ENCODE results near the gene SLAMF1.
"Not testable (repeated sequence)": the region's sequence is repeated elsewhere in the genome, so short reads cannot be mapped to it uniquely, and the experiment has no call there.

SLAMF1 gene

GRCh38 chr1:160664573-160665051 lies 17.8 kb upstream of the SLAMF1 start:
- peak; percentile 40 for DNase-seq

GRCh38 chr1:160662910-160663309 lies 16.1 kb upstream of the SLAMF1 start:
- no peak for DNase-seq

GRCh38 chr1:160659566-160659965 lies 12.7 kb upstream of the SLAMF1 start:
- DNase-seq, result no peak

GRCh38 chr1:160658814-160659193 lies 12.0 kb upstream of the SLAMF1 start:
- no peak for DNase-seq

- DNase-seq, result no peak
These were observed 11.4 kb upstream of the SLAMF1 start for GRCh38 chr1:160658162-160658813.

- no peak for DNase-seq
These were observed 10.5 kb upstream of the SLAMF1 start for GRCh38 chr1:160657250-160657781.

GRCh38 chr1:160656737-160657136 lies 9.9 kb upstream of the SLAMF1 start:
- DNase-seq, result no peak

GRCh38 chr1:160653620-160654016 lies 6.8 kb upstream of the SLAMF1 start:
- DNase-seq, result no peak

GRCh38 chr1:160652924-160653619 lies 6.2 kb upstream of the SLAMF1 start:
- no peak for DNase-seq

- DNase-seq, result not testable (repeated sequence)
These were observed 5.3 kb upstream of the SLAMF1 start for GRCh38 chr1:160652065-160652641.

- no peak for DNase-seq
These were observed 4.7 kb upstream of the SLAMF1 start for GRCh38 chr1:160651433-160652064.

- no peak for DNase-seq
These were observed 481 bp upstream of the SLAMF1 start for GRCh38 chr1:160647329-160647720.

- DNase-seq, result no peak
These were observed 664 bp downstream of the SLAMF1 start for GRCh38 chr1:160646180-160646579.

GRCh38 chr1:160645386-160646130 lies 1.3 kb downstream of the SLAMF1 start:
- no peak for DNase-seq

- no peak for DNase-seq
These were observed 2.4 kb downstream of the SLAMF1 start for GRCh38 chr1:160644399-160644798.

GRCh38 chr1:160643138-160643537 lies 3.7 kb downstream of the SLAMF1 start:
- DNase-seq, result no peak

- DNase-seq, result no peak
These were observed 4.6 kb downstream of the SLAMF1 start for GRCh38 chr1:160642281-160642644.

- DNase-seq, result peak; percentile 34
These were observed 5.2 kb downstream of the SLAMF1 start for GRCh38 chr1:160641323-160642280.

GRCh38 chr1:160640359-160641123 lies 6.3 kb downstream of the SLAMF1 start:
- no peak for DNase-seq

- no peak for DNase-seq
These were observed 7.2 kb downstream of the SLAMF1 start for GRCh38 chr1:160639652-160640051.

- DNase-seq, result no peak
These were observed 7.9 kb downstream of the SLAMF1 start for GRCh38 chr1:160638926-160639325.
